NCI-H1092 (cell line): ENCODE results near the gene TTC32.

Experiments
- DNase-seq: peaks from one replicate; lab custom pipeline; 2025; lab: John Stamatoyannopoulos, UW

Gene TTC32

GRCh38 chr2:19876751-19877150, 25.0 kb downstream of the TTC32 start:
- DNase-seq, result no peak

GRCh38 chr2:19875280-19875679, 26.5 kb downstream of the TTC32 start:
- no peak for DNase-seq

- DNase-seq, result no peak
Observed at GRCh38 chr2:19874726-19875125, 27.1 kb downstream of the TTC32 start.

- DNase-seq, result no peak
Observed at GRCh38 chr2:19873014-19873413, 28.8 kb downstream of the TTC32 start.

GRCh38 chr2:19872302-19872701, 29.5 kb downstream of the TTC32 start:
- no peak for DNase-seq

- DNase-seq, result no peak
Observed at GRCh38 chr2:19871836-19872235, 29.9 kb downstream of the TTC32 start.

- DNase-seq, result no peak
Observed at GRCh38 chr2:19870792-19871191, 31.0 kb downstream of the TTC32 start.

GRCh38 chr2:19868701-19869580, 32.8 kb downstream of the TTC32 start:
- no peak for DNase-seq

GRCh38 chr2:19868224-19868623, 33.6 kb downstream of the TTC32 start:
- no peak for DNase-seq

- DNase-seq, result no peak
Observed at GRCh38 chr2:19866771-19867170, 35.0 kb downstream of the TTC32 start.

- no peak for DNase-seq
Observed at GRCh38 chr2:19865151-19865550, 36.6 kb downstream of the TTC32 start.

GRCh38 chr2:19864381-19864780, 37.4 kb downstream of the TTC32 start:
- no peak for DNase-seq

GRCh38 chr2:19863303-19864041, 38.3 kb downstream of the TTC32 start:
- no peak for DNase-seq

GRCh38 chr2:19861813-19862212, 40.0 kb downstream of the TTC32 start:
- no peak for DNase-seq

GRCh38 chr2:19860022-19860421, 41.8 kb downstream of the TTC32 start:
- DNase-seq, result no peak

- DNase-seq, result no peak
Observed at GRCh38 chr2:19859565-19859964, 42.2 kb downstream of the TTC32 start.

GRCh38 chr2:19857806-19858205, 44.0 kb downstream of the TTC32 start:
- DNase-seq, result no peak

- no peak for DNase-seq
Observed at GRCh38 chr2:19857100-19857499, 44.7 kb downstream of the TTC32 start.

GRCh38 chr2:19855542-19856431, 46.0 kb downstream of the TTC32 start:
- DNase-seq, result no peak

- no peak for DNase-seq
Observed at GRCh38 chr2:19854596-19855541, 46.9 kb downstream of the TTC32 start.

GRCh38 chr2:19851116-19851695, 50.6 kb downstream of the TTC32 start:
- DNase-seq, result no peak
